GM21360 (cell line): ENCODE data around the gene SCAMP5.

Experiments used
- ATAC-seq: cut with Tn5 transposase; IDR thresholded peaks from one replicate; pipeline ENCODE4 v1.9.1; 2021; ENCODE audit warnings: mild to moderate bottlenecking, moderate library complexity; ENCODE audit not compliant: unreplicated experiment

Gene SCAMP5

GRCh38 chr15:75021341-75021740 lies 26.0 kb downstream of the SCAMP5 start:
- ATAC-seq, result no peak

- ATAC-seq, result no peak
Measured at GRCh38 chr15:75022783-75023180, 27.4 kb downstream of the SCAMP5 start.

- ATAC-seq, result peak; percentile 91
Measured at GRCh38 chr15:75023181-75023871, 28.0 kb downstream of the SCAMP5 start, which contains the start of gene PPCDC. Gene PPCDC (plus strand): TSS chr15:75023590. CDS start chr15:75028319, 4,729 bp downstream.

GRCh38 chr15:75023872-75024636 lies 28.7 kb downstream of the SCAMP5 start:
- ATAC-seq, result no peak

GRCh38 chr15:75025107-75025506 lies 29.7 kb downstream of the SCAMP5 start:
- ATAC-seq, result no peak

GRCh38 chr15:75025548-75026260 lies 30.3 kb downstream of the SCAMP5 start:
- ATAC-seq, result no peak

GRCh38 chr15:75027551-75027950 lies 32.2 kb downstream of the SCAMP5 start:
- ATAC-seq, result no peak

- no peak for ATAC-seq
Measured at GRCh38 chr15:75028991-75029377, 33.6 kb downstream of the SCAMP5 start.

- no peak for ATAC-seq
Measured at GRCh38 chr15:75029378-75030022, 34.1 kb downstream of the SCAMP5 start.

GRCh38 chr15:75030023-75030413 lies 34.7 kb downstream of the SCAMP5 start:
- ATAC-seq, result no peak

GRCh38 chr15:75030424-75030823 lies 35.1 kb downstream of the SCAMP5 start:
- ATAC-seq, result no peak

GRCh38 chr15:75031848-75032247 lies 36.5 kb downstream of the SCAMP5 start:
- no peak for ATAC-seq

GRCh38 chr15:75032395-75032794 lies 37.0 kb downstream of the SCAMP5 start:
- no peak for ATAC-seq

GRCh38 chr15:75033809-75034208 lies 38.4 kb downstream of the SCAMP5 start:
- ATAC-seq, result no peak

GRCh38 chr15:75034615-75035014 lies 39.3 kb downstream of the SCAMP5 start:
- ATAC-seq, result no peak

- no peak for ATAC-seq
Measured at GRCh38 chr15:75036212-75036616, 40.9 kb downstream of the SCAMP5 start.

GRCh38 chr15:75037685-75038084 lies 42.3 kb downstream of the SCAMP5 start:
- ATAC-seq, result no peak

GRCh38 chr15:75038231-75038630 lies 42.9 kb downstream of the SCAMP5 start:
- ATAC-seq, result no peak

GRCh38 chr15:75042730-75043508 lies 47.6 kb downstream of the SCAMP5 start:
- peak; percentile 63 for ATAC-seq

GRCh38 chr15:75043509-75044257 lies 48.3 kb downstream of the SCAMP5 start:
- ATAC-seq, result peak; percentile 27
